SW480 (cell line): Measurements from ENCODE around the gene OR11A1.

Experiments
- DNase-seq: peaks from one replicate; pipeline ENCODE4 v3.0.0-alpha.2; 2016; ENCODE audit warnings: low spot score

OR11A1 gene

GRCh38 chr6:29456971-29457370 is at the start of gene OR11A1, which contains the start of gene OR2H1:
OR11A1 (minus strand) TSS chr6:29457071; CDS start chr6:29427641, 29,430 bp downstream.
OR2H1 (plus strand) TSS chr6:29457155; CDS start chr6:29461770, 4,615 bp downstream.
- DNase-seq: no peak

- no peak for DNase-seq
These were observed 49.7 kb upstream of the OR11A1 start for GRCh38 chr6:29506446-29507067.

- DNase-seq: no peak
These were observed 48.9 kb upstream of the OR11A1 start for GRCh38 chr6:29505808-29506207.

GRCh38 chr6:29504961-29505360 is 48.1 kb upstream of the OR11A1 start:
- DNase-seq: no peak

- no peak for DNase-seq
These were observed 45.7 kb upstream of the OR11A1 start for GRCh38 chr6:29502597-29502996.

GRCh38 chr6:29502181-29502580 is 45.3 kb upstream of the OR11A1 start:
- DNase-seq: no peak

GRCh38 chr6:29501106-29501505 is 44.2 kb upstream of the OR11A1 start:
- no peak for DNase-seq

GRCh38 chr6:29500594-29500993 is 43.7 kb upstream of the OR11A1 start:
- DNase-seq: no peak

GRCh38 chr6:29499704-29500103 is 42.8 kb upstream of the OR11A1 start:
- DNase-seq: no peak

- DNase-seq: no peak
These were observed 40.1 kb upstream of the OR11A1 start for GRCh38 chr6:29496961-29497360.

GRCh38 chr6:29495571-29495970 is 38.7 kb upstream of the OR11A1 start:
- DNase-seq: no peak

GRCh38 chr6:29494131-29494530 is 37.3 kb upstream of the OR11A1 start:
- no peak for DNase-seq

- no peak for DNase-seq
These were observed 36.4 kb upstream of the OR11A1 start for GRCh38 chr6:29493261-29493660.

GRCh38 chr6:29491574-29491973 is 34.7 kb upstream of the OR11A1 start:
- DNase-seq: no peak

- DNase-seq: no peak
These were observed 33.7 kb upstream of the OR11A1 start for GRCh38 chr6:29490552-29490951.

GRCh38 chr6:29490055-29490454 is 33.2 kb upstream of the OR11A1 start:
- no peak for DNase-seq

- DNase-seq: no peak
These were observed 32.4 kb upstream of the OR11A1 start for GRCh38 chr6:29489286-29489685.

- DNase-seq: no peak
These were observed 32.0 kb upstream of the OR11A1 start for GRCh38 chr6:29488874-29489273.

GRCh38 chr6:29487660-29488059 is 30.8 kb upstream of the OR11A1 start, which contains the start of gene MAS1L:
MAS1L (minus strand) TSS chr6:29487956; CDS start chr6:29487902, 54 bp downstream.
- DNase-seq: no peak

- DNase-seq: no peak
These were observed 30.3 kb upstream of the OR11A1 start for GRCh38 chr6:29487131-29487530.

GRCh38 chr6:29486577-29486976 is 29.7 kb upstream of the OR11A1 start:
- no peak for DNase-seq

- no peak for DNase-seq
These were observed 26.9 kb upstream of the OR11A1 start for GRCh38 chr6:29483735-29484134.

GRCh38 chr6:29483186-29483585 is 26.3 kb upstream of the OR11A1 start:
- DNase-seq: no peak

- no peak for DNase-seq
These were observed 22.7 kb upstream of the OR11A1 start for GRCh38 chr6:29479560-29479959.
